ENCODE measurements around the gene ATP2A3. TPM values are rescaled to one million over a fixed set of nuclear protein-coding genes. Genes with fewer than 3 reads are reported as not detected.
A peak's percentile ranks its signal among the peaks of the same experiment; 100 is the strongest.

ATP2A3 gene
- total RNA-seq, 1 donor from 2014 or later = 541 TPM

- Mint-ChIP-seq H3K27me3 (no peaks in the 10 kb centered on the region), H3K9me3 (no peaks in the 10 kb centered on the region), H3K4me1 (peaks cover 84% of the 10 kb centered on the region), H3K4me3 (peak overlapping the region; percentile 76), H3K27ac (peak overlapping the region; percentile 96), H3K36me3 (ENCODE audit: low read depth) (no peaks in the 10 kb centered on the region)
- POLR2A ChIA-PET = interaction anchor here (0.6 to 10.0 kb wide), 20 partner anchors 10 to 1615 kb away, joined by 3 to 311 read pairs (median 4); partner anchors contain the start of genes ATP2A3, CAMKK1, CYB5D2 and NCBP3
- no peak for TF ChIP-seq CTCF (IDR thresholded peaks at IDR 0.05)
- ATAC-seq (ENCODE audit: low read depth) (peak; percentile 68), DNase-seq (peak; percentile 74)
- CTCF ChIA-PET = interaction anchor here (0.5 to 5.7 kb wide), 8 partner anchors 23 to 1139 kb away, joined by 3 to 72 read pairs (median 5); partner anchors contain the start of gene NCBP3
- intact Hi-C loops (cut with micrococcal nuclease) = loop anchor here (1.0 to 10.0 kb wide), 8 partner anchors 18 to 1036 kb away; partner anchors contain the start of genes CAMKK1, CYB5D2, P2RX5 and PFN1
Observed at GRCh38 chr17:3911271-3912053, 52.8 kb downstream of the ATP2A3 start.

- Mint-ChIP-seq H3K36me3 (ENCODE audit: low read depth) (no peaks in the 10 kb centered on the region), H3K9me3 (no peaks in the 10 kb centered on the region), H3K4me3 (peak overlapping the region; percentile 76), H3K27me3 (no peaks in the 10 kb centered on the region), H3K4me1 (peaks cover 76% of the 10 kb centered on the region), H3K27ac (peak overlapping the region; percentile 96)
- POLR2A ChIA-PET = interaction anchor here (0.6 to 10.0 kb wide), 22 partner anchors 11 to 1616 kb away, joined by 3 to 311 read pairs (median 4); partner anchors contain the start of genes ATP2A3, CAMKK1, CYB5D2 and NCBP3
- ATAC-seq (ENCODE audit: low read depth) = no peak
- CTCF ChIA-PET = interaction anchor here (1.1 to 5.7 kb wide), 6 partner anchors 24 to 94 kb away, joined by 3 to 72 read pairs (median 6); partner anchors contain the start of gene NCBP3
- intact Hi-C loops (cut with micrococcal nuclease) = loop anchor here (1.0 to 10.0 kb wide), 8 partner anchors 17 to 1037 kb away; partner anchors contain the start of genes CAMKK1, CYB5D2, P2RX5 and PFN1
- TF ChIP-seq CTCF (IDR thresholded peaks at IDR 0.05) = no peak
- DNase-seq = no peak
Observed at GRCh38 chr17:3910420-3911270, 53.6 kb downstream of the ATP2A3 start.

- Mint-ChIP-seq H3K36me3 (ENCODE audit: low read depth) (no peaks in the 10 kb centered on the region), H3K9me3 (no peaks in the 10 kb centered on the region), H3K27me3 (no peaks in the 10 kb centered on the region), H3K27ac (peak overlapping the region; percentile 32), H3K4me3 (no peak overlapping the region), H3K4me1 (peaks cover 75% of the 10 kb centered on the region)
- intact Hi-C loops (cut with micrococcal nuclease) = no loop called here
- ChIA-PET POLR2A (interaction anchor here (10.0 kb wide), 1 partner anchor 54 kb away, joined by 311 read pairs; the partner anchor contains the start of gene ATP2A3), CTCF (no interaction called here)
- ATAC-seq (ENCODE audit: low read depth) (no peak), DNase-seq (no peak)
- TF ChIP-seq CTCF (IDR thresholded peaks at IDR 0.05) = no peak
Observed at GRCh38 chr17:3909257-3909656, 55.0 kb downstream of the ATP2A3 start.

DNA sequence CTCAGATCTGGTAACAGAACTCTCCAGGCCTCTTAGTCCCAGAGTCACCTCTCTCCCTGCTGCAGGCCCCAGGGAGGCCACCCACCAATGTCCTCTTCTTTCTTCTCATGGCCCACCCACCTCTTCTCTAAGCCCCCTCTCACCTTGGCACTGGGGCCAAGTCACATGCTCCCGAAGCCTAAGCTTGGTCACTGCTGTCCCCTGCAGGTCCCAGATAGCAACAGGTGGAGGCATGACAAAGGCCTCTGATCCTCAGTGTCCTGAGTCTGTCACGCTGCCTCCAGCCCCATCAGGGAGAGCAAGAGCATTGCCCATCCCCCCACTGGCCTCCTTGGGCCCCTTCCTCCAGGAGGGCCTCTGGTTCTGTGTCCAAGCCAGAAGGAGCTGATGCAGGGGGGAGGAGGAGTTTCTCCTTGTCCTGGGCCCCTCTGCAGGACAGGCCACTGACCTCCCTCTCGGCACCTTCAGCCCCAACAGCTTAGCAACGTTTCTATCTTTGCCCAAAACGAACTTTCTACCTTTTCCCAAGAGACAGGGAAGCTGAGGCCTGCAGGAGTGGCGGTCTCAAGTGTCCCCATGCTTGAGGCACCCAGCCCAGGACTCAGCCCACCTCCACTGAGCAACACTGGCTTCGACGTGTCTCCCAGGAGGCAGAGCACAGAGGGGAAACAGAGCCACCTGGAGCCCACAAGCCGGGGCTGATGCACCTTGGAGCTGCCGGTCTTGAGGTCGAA, 56.6 kb downstream of the ATP2A3 start:
- DNase-seq (no peak), ATAC-seq (ENCODE audit: low read depth) (no peak)
- peaks cover 65% of the 10 kb centered on the region for H3K4me1 Mint-ChIP-seq
- no peak for TF ChIP-seq CTCF (IDR thresholded peaks at IDR 0.05)
- no peaks in the 10 kb centered on the region for H3K36me3 Mint-ChIP-seq (ENCODE audit: low read depth)
- ChIA-PET POLR2A (interaction anchor here (0.5 to 5.3 kb wide), 4 partner anchors 12 to 214 kb away, joined by 3 to 43 read pairs (median 4); partner anchors contain the start of genes CAMKK1 and P2RX5), CTCF (interaction anchor here (1.0 to 1.9 kb wide), 2 partner anchors 14 to 64 kb away, joined by 3 to 9 read pairs; no protein-coding TSS in a partner anchor)
- no peak overlapping the region for H3K4me3 Mint-ChIP-seq
- intact Hi-C loops (cut with micrococcal nuclease) = loop anchor here (2.0 kb wide), 1 partner anchor 63 kb away; no protein-coding TSS in a partner anchor
- no peaks in the 10 kb centered on the region for H3K27me3 Mint-ChIP-seq
- no peaks in the 10 kb centered on the region for H3K9me3 Mint-ChIP-seq
- peak overlapping the region; percentile 64 for H3K27ac Mint-ChIP-seq
